Left ventricle myocardium superior (tissue), 1 donor: ENCODE results near the gene NAA38. TPM values are rescaled to one million over a fixed set of nuclear protein-coding genes. Genes with fewer than 3 reads are reported as not detected.

Experiments
- ATAC-seq: fragments of 200-7000 bp; cut with Tn5 transposase; one replicate; pipeline ENCODE4 v1.9.1; 2020; ENCODE audit warnings: mild to moderate bottlenecking, moderate library complexity
- DNase-seq: peaks from one replicate; pipeline ENCODE4 v3.0.0-alpha.2; 2020
- intact Hi-C: fragments of 100-400 bp; cut with micrococcal nuclease; formaldehyde crosslinking; loops from one replicate; pipeline ENCODE4 v1.11.0; 2022
- total RNA-seq: library from RNA; stranded (reverse); fragmentation: NEBNext Ultra II Directional; extraction: Animal tissue kit (Norgen Biotek cat#: 25700); gene quantifications from one replicate; pipeline ENCODE4 v1.2.1, GENCODE V29; 2021
- donor health status: DM: no; HTN: yes; CAD: no; lungs with severe emphysema.

Gene NAA38
- total RNA-seq, 1 donor from 2014 or later = 93.2 TPM

DNA sequence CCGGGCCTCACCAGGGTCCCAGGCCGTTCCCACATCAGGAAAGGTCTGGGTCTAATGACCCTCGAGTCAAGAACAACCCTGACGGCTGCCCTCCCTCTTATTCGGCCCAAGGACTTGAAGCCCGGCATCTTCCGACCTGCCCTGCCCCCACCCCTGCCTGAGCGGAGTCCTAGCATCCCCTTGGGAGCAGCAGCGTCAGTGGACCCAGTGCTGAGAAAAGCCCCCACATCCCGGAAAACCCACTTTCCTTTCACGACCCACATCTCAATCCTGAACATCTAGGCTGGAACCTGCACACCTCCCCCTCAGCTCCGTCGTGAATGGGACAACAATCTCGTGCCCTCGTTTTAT is 1.7 kb downstream of the NAA38 start:
- ATAC-seq (no peak), DNase-seq (peak; percentile 54)
- intact Hi-C loops = loop anchor here (5.0 kb wide), 1 partner anchor 33 kb away; no protein-coding TSS in a partner anchor

DNA sequence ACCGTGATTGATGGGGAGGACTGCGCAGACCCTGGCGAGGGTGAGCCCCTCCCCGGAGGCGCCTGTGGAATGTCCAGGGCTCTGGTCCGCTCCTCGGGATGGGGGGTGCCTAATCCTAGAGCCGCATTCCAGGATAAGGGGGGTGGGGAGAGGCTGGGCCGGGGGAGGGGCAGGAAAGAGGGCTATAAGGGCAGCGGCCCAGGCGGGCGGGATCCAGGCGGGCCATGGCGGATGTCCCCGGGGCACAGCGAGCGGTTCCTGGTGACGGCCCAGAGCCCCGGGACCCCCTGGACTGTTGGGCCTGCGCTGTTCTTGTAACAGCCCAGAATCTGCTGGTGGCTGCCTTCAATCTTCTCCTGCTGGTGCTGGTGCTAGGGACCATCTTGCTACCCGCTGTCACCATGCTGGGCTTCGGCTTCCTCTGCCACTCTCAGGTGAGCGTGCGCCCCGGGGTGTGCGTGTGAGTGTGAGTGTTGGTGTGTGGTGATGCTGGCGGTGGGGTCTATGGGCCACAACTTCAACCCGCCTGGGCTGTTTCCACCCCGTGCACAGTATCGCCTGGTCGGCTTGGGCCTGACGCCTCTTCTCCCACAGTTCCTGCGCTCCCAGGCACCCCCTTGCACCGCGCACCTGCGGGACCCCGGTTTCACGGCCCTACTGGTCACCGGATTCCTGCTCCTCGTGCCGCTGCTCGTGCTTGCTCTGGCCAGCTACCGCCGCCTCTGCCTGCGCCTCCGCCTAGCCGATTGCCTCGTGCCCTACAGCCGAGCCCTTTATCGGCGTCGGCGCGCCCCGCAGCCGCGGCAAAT is 2.3 kb downstream of the NAA38 start, which contains the start of gene TMEM88:
Gene TMEM88, plus strand, starts transcription at position 216 of the 809 bp plus-strand sequence. Its CDS starts 9 bp downstream, at position 225.
- no peak for ATAC-seq
- peak; percentile 62 for DNase-seq

DNA sequence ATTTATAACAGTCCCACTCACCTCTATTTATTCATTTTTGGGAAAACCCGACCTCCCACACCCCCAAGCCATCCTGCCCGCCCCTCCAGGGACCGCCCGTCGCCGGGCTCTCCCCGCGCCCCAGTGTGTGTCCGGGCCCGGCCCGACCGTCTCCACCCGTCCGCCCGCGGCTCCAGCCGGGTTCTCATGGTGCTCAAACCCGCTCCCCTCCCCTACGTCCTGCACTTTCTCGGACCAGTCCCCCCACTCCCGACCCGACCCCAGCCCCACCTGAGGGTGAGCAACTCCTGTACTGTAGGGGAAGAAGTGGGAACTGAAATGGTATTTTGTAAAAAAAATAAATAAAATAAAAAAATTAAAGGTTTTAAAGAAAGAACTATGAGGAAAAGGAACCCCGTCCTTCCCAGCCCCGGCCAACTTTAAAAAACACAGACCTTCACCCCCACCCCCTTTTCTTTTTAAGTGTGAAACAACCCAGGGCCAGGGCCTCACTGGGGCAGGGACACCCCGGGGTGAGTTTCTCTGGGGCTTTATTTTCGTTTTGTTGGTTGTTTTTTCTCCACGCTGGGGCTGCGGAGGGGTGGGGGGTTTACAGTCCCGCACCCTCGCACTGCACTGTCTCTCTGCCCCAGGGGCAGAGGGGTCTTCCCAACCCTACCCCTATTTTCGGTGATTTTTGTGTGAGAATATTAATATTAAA is 3.1 kb downstream of the NAA38 start:
- ATAC-seq (no peak), DNase-seq (peak; percentile 43)
- intact Hi-C loops = no loop called here

More for the DNA sequence above, 2.3 kb downstream of the NAA38 start, which contains the start of gene TMEM88:
- intact Hi-C loops = loop anchor here (5.0 kb wide), 1 partner anchor 33 kb away; no protein-coding TSS in a partner anchor

DNA sequence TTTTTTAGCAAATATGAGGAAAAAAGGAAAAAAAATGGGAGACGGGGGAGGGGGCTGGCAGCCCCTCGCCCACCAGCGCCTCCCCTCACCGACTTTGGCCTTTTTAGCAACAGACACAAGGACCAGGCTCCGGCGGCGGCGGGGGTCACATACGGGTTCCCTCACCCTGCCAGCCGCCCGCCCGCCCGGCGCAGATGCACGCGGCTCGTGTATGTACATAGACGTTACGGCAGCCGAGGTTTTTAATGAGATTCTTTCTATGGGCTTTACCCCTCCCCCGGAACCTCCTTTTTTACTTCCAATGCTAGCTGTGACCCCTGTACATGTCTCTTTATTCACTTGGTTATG is 3.7 kb downstream of the NAA38 start:
- no peak for ATAC-seq
- intact Hi-C loops = no loop called here

DNA sequence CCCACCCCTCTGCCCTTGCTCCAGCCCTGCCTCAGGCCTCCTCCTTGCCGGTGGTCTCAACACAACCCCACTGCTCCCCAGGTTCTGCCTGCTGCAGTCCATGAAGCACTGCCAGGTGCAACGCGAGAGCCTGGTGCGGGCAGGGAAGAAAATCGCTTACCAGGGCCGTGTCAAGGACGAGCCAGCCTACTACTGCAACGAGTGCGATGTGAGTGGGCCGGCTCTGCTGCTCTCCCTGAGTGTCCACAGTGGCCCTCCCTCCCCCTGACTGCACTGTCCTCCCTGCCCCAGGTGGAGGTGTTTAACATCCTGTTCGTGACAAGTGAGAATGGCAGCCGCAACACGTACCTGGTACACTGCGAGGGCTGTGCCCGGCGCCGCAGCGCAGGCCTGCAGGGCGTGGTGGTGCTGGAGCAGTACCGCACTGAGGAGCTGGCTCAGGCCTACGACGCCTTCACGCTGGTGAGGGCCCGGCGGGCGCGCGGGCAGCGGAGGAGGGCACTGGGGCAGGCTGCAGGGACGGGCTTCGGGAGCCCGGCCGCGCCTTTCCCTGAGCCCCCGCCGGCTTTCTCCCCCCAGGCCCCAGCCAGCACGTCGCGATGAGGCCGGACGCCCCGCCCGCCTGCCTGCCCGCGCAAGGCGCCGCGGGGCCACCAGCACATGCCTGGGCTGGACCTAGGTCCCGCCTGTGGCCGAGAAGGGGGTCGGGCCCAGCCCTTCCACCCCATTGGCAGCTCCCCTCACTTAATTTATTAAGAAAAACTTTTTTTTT is 4.3 kb downstream of the NAA38 start:
- DNase-seq (peak; percentile 55), ATAC-seq (no peak)
- intact Hi-C loops = no loop called here

More for the DNA sequence above, 3.7 kb downstream of the NAA38 start:
- DNase-seq = peak; percentile 34

DNA sequence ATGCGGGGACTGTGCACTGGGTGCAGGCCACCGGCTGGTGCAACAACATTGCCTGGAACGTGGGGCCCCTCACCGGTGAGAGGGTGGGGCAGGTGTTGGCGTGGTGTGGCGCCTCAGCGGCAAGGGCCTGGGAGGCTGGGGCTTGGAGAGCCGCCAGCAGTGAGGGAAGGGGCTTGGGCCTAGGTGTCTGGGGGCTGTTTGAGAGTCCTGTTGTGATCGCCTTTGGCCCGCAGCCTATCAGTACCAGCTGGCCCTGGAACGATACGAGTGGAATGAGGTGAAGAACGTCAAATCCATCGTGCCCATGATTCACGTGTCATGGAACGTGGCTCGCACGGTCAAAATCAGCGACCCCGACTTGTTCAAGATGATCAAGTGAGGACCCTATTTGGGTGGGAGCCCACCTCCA is 5.1 kb downstream of the NAA38 start:
- ATAC-seq (no peak), DNase-seq (peak; percentile 46)
- intact Hi-C loops = no loop called here

DNA sequence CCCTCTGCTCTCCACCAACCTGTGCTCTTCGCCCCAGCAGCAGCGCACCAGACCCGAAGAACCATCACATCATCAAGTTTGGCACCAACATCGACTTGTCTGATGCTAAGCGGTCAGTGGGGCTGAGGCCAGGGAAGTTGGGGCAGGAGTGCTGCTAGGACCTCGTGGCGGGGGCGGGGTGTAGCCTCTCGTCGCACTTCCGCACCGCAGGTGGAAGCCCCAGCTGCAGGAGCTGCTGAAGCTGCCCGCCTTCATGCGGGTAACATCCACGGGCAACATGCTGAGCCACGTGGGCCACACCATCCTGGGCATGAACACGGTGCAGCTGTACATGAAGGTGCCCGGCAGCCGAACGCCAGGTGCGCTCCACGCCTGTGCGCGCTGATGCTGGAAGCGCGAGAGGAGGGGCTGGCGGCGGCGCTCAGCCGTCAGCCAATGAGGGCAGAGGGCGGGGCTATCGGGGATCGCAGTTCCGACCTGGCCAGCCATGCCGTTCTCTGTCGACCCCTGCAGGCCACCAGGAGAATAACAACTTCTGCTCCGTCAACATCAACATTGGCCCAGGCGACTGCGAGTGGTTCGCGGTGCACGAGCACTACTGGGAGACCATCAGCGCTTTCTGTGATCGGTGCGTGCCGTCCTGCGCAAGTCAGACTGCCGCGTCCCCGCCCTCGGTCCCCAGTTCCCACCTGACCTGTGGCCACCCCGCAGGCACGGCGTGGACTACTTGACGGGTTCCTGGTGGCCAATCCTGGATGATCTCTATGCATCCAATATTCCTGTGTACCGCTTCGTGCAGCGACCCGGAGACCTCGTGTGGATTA is 5.7 kb downstream of the NAA38 start:
- intact Hi-C loops = no loop called here
- DNase-seq (peak; percentile 93), ATAC-seq (peak; percentile 73)

DNA sequence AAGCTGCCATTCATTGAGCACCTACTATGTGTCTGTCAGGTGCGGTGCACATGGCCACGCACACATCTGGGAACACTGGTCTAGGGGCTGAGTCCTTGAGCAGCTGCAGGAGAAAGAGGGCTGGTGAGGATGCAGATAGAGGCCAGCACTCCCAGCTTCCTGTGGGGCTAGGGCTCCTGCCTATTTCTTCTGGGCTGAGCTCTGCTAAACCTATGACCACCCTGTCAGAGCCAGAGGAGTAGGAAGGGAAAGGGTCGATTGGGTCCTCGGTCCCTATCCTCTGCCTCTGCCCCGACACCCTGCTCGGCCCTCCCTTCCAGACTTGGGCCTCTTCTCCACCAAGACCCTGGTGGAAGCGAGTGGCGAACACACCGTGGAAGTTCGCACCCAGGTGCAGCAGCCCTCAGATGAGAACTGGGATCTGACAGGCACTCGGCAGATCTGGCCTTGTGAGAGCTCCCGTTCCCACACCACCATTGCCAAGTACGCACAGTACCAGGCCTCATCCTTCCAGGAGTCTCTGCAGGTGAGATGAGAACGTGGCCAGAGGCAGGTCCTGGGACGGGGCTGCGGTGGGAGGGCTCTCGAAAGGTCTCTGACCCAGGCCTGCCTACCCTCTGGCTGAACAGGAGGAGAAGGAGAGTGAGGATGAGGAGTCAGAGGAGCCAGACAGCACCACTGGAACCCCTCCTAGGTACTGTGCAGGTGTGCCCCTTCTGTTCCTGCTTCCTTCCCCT is 6.5 kb downstream of the NAA38 start:
- intact Hi-C loops = no loop called here
- no peak for DNase-seq
- no peak for ATAC-seq

DNA sequence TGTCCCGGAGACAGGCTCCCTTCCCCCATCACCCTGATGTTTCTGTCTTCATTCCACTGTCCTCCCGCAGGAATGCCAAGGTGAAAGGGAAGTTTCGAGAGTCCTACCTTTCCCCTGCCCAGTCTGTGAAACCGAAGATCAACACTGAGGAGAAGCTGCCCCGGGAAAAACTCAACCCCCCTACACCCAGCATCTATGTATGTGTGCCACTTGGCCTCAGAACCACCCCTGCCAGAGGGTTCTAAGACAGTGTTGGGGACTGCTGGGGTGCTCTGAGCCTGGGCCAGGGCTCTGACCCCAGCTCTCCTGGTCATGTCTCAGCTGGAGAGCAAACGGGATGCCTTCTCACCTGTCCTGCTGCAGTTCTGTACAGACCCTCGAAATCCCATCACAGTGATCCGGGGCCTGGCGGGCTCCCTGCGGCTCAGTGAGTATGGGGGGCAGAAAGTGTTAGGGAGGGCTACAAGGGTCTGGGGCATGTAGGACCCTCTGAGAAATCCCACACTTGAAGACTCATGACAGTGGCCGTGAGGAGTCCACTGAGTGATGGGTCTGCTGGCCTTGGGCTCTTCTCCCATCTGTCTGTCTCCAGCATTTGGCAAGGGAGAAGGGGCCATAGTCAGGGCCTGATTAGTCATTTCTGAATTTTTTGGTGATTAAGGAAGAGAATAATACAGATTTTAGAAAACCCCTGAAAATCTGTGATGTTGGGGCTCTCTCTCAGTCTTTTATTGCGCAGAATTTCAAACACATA is 7.4 kb downstream of the NAA38 start:
- ATAC-seq (no peak), DNase-seq (no peak)
- intact Hi-C loops = no loop called here

DNA sequence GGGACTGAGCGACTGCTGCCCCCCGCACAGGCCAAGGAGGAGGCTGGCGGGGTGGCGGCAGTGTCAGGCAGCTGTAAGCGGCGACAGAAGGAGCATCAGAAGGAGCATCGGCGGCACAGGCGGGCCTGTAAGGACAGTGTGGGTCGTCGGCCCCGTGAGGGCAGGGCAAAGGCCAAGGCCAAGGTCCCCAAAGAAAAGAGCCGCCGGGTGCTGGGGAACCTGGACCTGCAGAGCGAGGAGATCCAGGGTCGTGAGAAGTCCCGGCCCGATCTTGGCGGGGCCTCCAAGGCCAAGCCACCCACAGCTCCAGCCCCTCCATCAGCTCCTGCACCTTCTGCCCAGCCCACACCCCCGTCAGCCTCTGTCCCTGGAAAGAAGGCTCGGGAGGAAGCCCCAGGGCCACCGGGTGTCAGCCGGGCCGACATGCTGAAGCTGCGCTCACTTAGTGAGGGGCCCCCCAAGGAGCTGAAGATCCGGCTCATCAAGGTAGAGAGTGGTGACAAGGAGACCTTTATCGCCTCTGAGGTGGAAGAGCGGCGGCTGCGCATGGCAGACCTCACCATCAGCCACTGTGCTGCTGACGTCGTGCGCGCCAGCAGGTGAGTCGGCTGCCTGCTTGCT is 8.1 kb downstream of the NAA38 start:
- intact Hi-C loops = no loop called here
- ATAC-seq (no peak), DNase-seq (no peak)

DNA sequence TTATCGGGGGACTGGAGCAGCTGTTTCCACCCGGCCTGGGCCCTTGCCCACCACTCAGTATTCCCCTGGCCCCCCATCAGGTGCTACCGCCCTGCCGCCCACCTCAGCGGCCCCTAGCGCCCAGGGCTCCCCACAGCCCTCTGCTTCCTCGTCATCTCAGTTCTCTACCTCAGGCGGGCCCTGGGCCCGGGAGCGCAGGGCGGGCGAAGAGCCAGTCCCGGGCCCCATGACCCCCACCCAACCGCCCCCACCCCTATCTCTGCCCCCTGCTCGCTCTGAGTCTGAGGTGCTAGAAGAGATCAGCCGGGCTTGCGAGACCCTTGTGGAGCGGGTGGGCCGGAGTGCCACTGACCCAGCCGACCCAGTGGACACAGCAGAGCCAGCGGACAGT is 8.6 kb downstream of the NAA38 start:
- intact Hi-C loops = no loop called here
- ATAC-seq (no peak), DNase-seq (no peak)

DNA sequence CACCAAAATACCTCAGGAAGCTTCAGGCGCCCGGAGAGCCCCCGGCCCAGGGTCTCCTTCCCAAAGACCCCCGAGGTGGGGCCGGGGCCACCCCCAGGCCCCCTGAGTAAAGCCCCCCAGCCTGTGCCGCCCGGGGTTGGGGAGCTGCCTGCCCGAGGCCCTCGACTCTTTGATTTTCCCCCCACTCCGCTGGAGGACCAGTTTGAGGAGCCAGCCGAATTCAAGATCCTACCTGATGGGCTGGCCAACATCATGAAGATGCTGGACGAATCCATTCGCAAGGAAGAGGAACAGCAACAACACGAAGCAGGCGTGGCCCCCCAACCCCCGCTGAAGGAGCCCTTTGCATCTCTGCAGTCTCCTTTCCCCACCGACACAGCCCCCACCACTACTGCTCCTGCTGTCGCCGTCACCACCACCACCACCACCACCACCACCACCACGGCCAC is 9.2 kb downstream of the NAA38 start:
- intact Hi-C loops = no loop called here
- no peak for ATAC-seq
- no peak for DNase-seq

DNA sequence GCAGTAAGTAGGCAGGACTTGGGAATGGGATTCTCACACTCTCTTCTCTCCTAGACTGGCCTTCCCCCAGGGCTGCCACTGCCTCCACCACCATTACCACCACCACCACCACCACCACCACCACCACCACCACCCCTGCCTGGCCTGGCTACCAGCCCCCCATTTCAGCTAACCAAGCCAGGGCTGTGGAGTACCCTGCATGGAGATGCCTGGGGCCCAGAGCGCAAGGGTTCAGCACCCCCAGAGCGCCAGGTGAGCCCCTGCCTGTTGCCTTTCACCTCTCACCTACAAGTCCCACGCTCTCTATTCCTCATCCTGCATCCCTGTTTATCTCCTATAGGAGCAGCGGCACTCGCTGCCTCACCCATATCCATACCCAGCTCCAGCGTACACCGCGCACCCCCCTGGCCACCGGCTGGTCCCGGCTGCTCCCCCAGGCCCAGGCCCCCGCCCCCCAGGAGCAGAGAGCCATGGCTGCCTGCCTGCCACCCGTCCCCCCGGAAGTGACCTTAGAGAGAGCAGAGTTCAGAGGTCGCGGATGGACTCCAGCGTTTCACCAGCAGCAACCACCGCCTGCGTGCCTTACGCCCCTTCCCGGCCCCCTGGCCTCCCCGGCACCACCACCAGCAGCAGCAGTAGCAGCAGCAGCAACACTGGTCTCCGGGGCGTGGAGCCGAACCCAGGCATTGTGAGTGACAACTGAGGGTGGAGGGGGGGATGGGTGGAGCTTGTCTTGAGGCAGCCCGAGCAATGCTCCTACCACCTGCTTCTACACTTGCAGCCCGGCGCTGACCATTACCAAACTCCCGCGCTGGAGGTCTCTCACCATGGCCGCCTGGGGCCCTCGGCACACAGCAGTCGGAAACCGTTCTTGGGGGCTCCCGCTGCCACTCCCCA is 10.3 kb downstream of the NAA38 start:
- ATAC-seq (no peak), DNase-seq (no peak)
- intact Hi-C loops = no loop called here

DNA sequence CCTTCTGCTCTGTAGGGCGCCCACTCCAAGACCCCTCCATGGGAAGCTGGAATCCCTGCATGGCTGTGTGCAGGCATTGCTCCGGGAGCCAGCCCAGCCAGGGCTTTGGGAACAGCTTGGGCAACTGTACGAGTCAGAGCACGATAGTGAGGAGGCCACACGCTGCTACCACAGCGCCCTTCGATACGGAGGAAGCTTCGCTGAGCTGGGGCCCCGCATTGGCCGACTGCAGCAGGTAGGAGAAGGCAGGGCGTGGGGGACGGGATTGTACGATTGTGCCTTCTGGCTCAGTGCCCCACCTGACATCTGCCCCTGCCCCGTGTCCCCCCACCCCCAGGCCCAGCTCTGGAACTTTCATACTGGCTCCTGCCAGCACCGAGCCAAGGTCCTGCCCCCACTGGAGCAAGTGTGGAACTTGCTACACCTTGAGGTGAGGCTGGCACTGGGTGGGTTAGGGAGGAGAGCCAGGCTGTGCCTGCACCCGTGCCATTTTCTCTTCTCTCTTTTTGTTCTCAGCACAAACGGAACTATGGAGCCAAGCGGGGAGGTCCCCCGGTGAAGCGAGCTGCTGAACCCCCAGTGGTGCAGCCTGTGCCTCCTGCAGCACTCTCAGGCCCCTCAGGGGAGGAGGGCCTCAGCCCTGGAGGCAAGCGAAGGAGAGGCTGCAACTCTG is 11.2 kb downstream of the NAA38 start:
- intact Hi-C loops = no loop called here
- ATAC-seq (no peak), DNase-seq (no peak)

DNA sequence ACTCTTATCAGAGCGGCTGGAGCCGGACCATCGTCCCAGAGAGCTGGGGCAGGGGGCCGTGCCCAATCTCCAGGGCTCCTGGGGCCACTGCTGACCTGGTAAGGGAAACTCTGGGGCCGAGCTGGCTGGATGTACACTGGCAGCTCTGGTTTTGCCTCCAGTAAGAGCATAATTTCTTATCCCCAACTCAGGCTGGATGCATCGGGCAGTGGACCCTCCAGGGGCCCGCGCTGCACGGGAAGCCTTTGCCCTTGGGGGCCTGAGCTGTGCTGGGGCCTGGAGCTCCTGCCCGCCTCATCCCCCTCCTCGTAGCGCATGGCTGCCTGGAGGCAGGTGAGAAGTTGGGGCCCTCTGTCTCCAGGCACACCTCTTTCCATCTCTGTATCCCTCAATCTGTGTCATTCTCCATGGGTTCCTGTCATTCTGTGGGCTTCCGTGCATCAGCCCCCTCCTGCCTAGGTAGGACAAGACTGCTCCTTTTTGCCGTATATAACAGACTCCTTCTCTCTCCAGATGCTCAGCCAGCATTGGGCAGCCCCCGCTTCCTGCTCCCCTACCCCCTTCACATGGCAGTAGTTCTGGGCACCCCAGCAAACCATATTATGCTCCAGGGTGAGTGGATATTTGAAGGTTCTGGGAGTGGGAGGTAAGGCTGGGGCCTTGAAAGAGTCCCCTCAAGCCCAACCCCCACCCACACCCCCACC is 11.8 kb downstream of the NAA38 start:
- intact Hi-C loops = no loop called here
- DNase-seq = no peak
- ATAC-seq = no peak
